Tibial nerve (tissue), 4 donors: Measurements from ENCODE around the gene WDR91.

Source experiments
- CTCF ChIP-seq, 5 experiments: fragments of 200-600 bp in 3 of 5; fragments of 450-650 bp in 2 of 5; sonication (generic) in 3 of 5; IDR thresholded peaks; one replicate each; pipeline ENCODE4 v1.5.1; 2016 to 2019; ENCODE audit warnings: antibody characterized with exemption in 5 of 5, mild to moderate bottlenecking in 3 of 5, moderate library complexity in 2 of 5
- EP300 ChIP-seq, 2 donors: sonication (generic); formaldehyde crosslinking; IDR thresholded peaks; one replicate each; pipeline ENCODE4 v1.6.1; 2017; ENCODE audit warnings: antibody characterized with exemption in 2 of 2, mild to moderate bottlenecking in 1 of 2

GRCh38 chr7:135246191-135246825 lies 35.0 kb upstream of the WDR91 start:
- TF ChIP-seq CTCF (IDR thresholded peaks at IDR 0.05), result no peak
- TF ChIP-seq EP300 (IDR thresholded peaks at IDR 0.05), result no peak
